MM.1S (cell line): ENCODE measurements around the gene GFM1.

Source experiments
- DNase-seq: peaks from one replicate; pipeline ENCODE4 v3.0.0-alpha.2; 2015
- H2AFZ ChIP-seq: fragments of 300-600 bp; sonication (generic); 2 replicates; pipeline ENCODE4 v1.6.0; 2016; ENCODE audit warnings: antibody characterized with exemption, low read length
- H3F3A ChIP-seq: fragments of 300-600 bp; sonication (generic); 2 replicates; pipeline ENCODE4 v1.6.1; 2016; ENCODE audit warnings: mild to moderate bottlenecking, antibody characterized with exemption, low read length, moderate library complexity, mixed read lengths; ENCODE audit not compliant: insufficient read depth
- H3K27ac ChIP-seq: fragments of 300-600 bp; sonication (generic); 2 replicates; pipeline ENCODE4 v1.5.1; 2016; ENCODE audit warnings: mild to moderate bottlenecking, low read length
- H3K27me3 ChIP-seq: fragments of 300-600 bp; sonication (generic); replicated peaks from 2 replicates; pipeline ENCODE4 v1.6.0; 2016; ENCODE audit warnings: low read length; ENCODE audit not compliant: insufficient read depth
- H3K36me3 ChIP-seq: fragments of 300-600 bp; sonication (generic); replicated peaks from 2 replicates; pipeline ENCODE4 v1.6.1; 2016; ENCODE audit warnings: mild to moderate bottlenecking, low read length, mixed read lengths; ENCODE audit not compliant: insufficient read depth
- H3K4me1 ChIP-seq: fragments of 300-600 bp; sonication (generic); 2 replicates; pipeline ENCODE4 v1.6.1; 2016; ENCODE audit warnings: low read length, mixed read lengths
- H3K4me2 ChIP-seq: fragments of 300-600 bp; sonication (generic); 2 replicates; pipeline ENCODE4 v1.6.0; 2016; ENCODE audit warnings: low read depth, low read length
- H3K4me3 ChIP-seq: fragments of 300-600 bp; sonication (generic); 2 replicates; pipeline ENCODE4 v1.5.1; 2016; ENCODE audit warnings: low read length, mixed read lengths
- H3K79me2 ChIP-seq: fragments of 300-600 bp; sonication (generic); 2 replicates; pipeline ENCODE4 v1.6.1; 2016; ENCODE audit warnings: mixed run types, low read length, mixed read lengths
- H3K9ac ChIP-seq: fragments of 300-600 bp; sonication (generic); 2 replicates; pipeline ENCODE4 v1.6.1; 2016; ENCODE audit warnings: low read length, mixed read lengths
- H3K9me2 ChIP-seq: fragments of 300-600 bp; sonication (generic); replicated peaks from 2 replicates; pipeline ENCODE4 v1.6.1; 2016; ENCODE audit warnings: mild to moderate bottlenecking, low read length, mixed read lengths; ENCODE audit not compliant: insufficient read depth
- H3K9me3 ChIP-seq: fragments of 300-600 bp; sonication (generic); replicated peaks from 2 replicates; pipeline ENCODE4 v1.6.1; 2016; ENCODE audit warnings: mild to moderate bottlenecking, low read length, mixed read lengths; ENCODE audit not compliant: insufficient read depth
- H4K20me1 ChIP-seq: fragments of 300-600 bp; sonication (generic); 2 replicates; pipeline ENCODE4 v1.6.1; 2016; ENCODE audit warnings: mild to moderate bottlenecking, low read length, moderate library complexity, mixed read lengths; ENCODE audit not compliant: insufficient read depth
- CTCF ChIP-seq: fragments of 300-600 bp; sonication (generic); IDR thresholded peaks from 2 replicates; pipeline ENCODE4 v1.5.1; 2016; ENCODE audit warnings: antibody characterized with exemption, low read length, mixed read lengths
- EZH2 ChIP-seq: fragments of 300-600 bp; sonication (generic); optimal IDR thresholded peaks from 2 replicates; pipeline ENCODE3; 2017; ENCODE audit warnings: low read depth, mild to moderate bottlenecking, antibody characterized with exemption, low read length, mixed read lengths
- EZH2phosphoT487 ChIP-seq: fragments of 300-600 bp; sonication (generic); IDR thresholded peaks from 2 replicates; pipeline ENCODE4 v1.6.1; 2018; ENCODE audit warnings: antibody characterized with exemption, low read length

GFM1 gene

GRCh38 chr3:158649791-158650190 lies 5.5 kb downstream of the GFM1 start:
- H3K9me3 ChIP-seq, result no peaks in the 10 kb centered on the region
- no peak overlapping the region for H3K27ac ChIP-seq
- H3K36me3 ChIP-seq, result peaks cover 28% of the 10 kb centered on the region
- peaks cover 10% of the 10 kb centered on the region for H3K4me1 ChIP-seq
- no peaks in the 10 kb centered on the region for H3K9me2 ChIP-seq
- no peak overlapping the region for H2AFZ ChIP-seq
- no peak overlapping the region for H3K4me2 ChIP-seq
- no peak overlapping the region for H3K4me3 ChIP-seq
- H3K9ac ChIP-seq, result no peak overlapping the region
- no peaks in the 10 kb centered on the region; the same call in 1 of the 2 replicates for H4K20me1 ChIP-seq
- peaks cover 44% of the 10 kb centered on the region for H3K79me2 ChIP-seq
- H3F3A ChIP-seq, result no peaks in the 10 kb centered on the region
- no peak for DNase-seq
- no peak for TF ChIP-seq EZH2
- no peak for TF ChIP-seq EZH2phosphoT487
- TF ChIP-seq CTCF, result no peak
- no peaks in the 10 kb centered on the region for H3K27me3 ChIP-seq

- H4K20me1 ChIP-seq, result no peaks in the 10 kb centered on the region; the same call in 1 of the 2 replicates
- TF ChIP-seq CTCF, result no peak
- no peak for TF ChIP-seq EZH2phosphoT487
- TF ChIP-seq EZH2, result no peak
- no peak for DNase-seq
- H3K9me3 ChIP-seq, result no peaks in the 10 kb centered on the region
- H3K27ac ChIP-seq, result no peak overlapping the region
- H2AFZ ChIP-seq, result no peak overlapping the region
- no peak overlapping the region for H3K9ac ChIP-seq
- no peak overlapping the region for H3K4me3 ChIP-seq
- no peaks in the 10 kb centered on the region for H3K27me3 ChIP-seq
- peaks cover 1% of the 10 kb centered on the region; the same call in 1 of the 2 replicates for H3K4me1 ChIP-seq
- peaks cover 30% of the 10 kb centered on the region for H3K79me2 ChIP-seq
- H3K9me2 ChIP-seq, result no peaks in the 10 kb centered on the region
- no peak overlapping the region for H3K4me2 ChIP-seq
- no peaks in the 10 kb centered on the region for H3F3A ChIP-seq
- H3K36me3 ChIP-seq, result peaks cover 28% of the 10 kb centered on the region
Observed at GRCh38 chr3:158651192-158651591, 6.9 kb downstream of the GFM1 start.

- no peaks in the 10 kb centered on the region for H3F3A ChIP-seq
- H4K20me1 ChIP-seq, result no peaks in the 10 kb centered on the region; the same call in 1 of the 2 replicates
- H3K4me3 ChIP-seq, result no peak overlapping the region
- no peak for TF ChIP-seq EZH2phosphoT487
- no peak for TF ChIP-seq EZH2
- no peak for TF ChIP-seq CTCF
- no peak overlapping the region for H3K4me2 ChIP-seq
- H3K9me2 ChIP-seq, result no peaks in the 10 kb centered on the region
- H3K27ac ChIP-seq, result no peak overlapping the region
- H3K9me3 ChIP-seq, result no peaks in the 10 kb centered on the region
- no peaks in the 10 kb centered on the region for H3K27me3 ChIP-seq
- H3K9ac ChIP-seq, result no peak overlapping the region
- no peak for DNase-seq
- no peaks in the 10 kb centered on the region for H3K4me1 ChIP-seq
- H3K79me2 ChIP-seq, result peaks cover 17% of the 10 kb centered on the region
- H3K36me3 ChIP-seq, result peaks cover 28% of the 10 kb centered on the region
- H2AFZ ChIP-seq, result no peak overlapping the region
Observed at GRCh38 chr3:158652463-158652862, 8.1 kb downstream of the GFM1 start.
